NCI-H510A (cell line): ENCODE results near the gene CEPT1.
A peak's percentile ranks its signal among the peaks of the same experiment; 100 is the strongest.

Experiments
- DNase-seq: peaks from one replicate; lab custom pipeline; 2025; lab: John Stamatoyannopoulos, UW

Gene CEPT1

GRCh38 chr1:111192658-111193519 is 52.9 kb downstream of the CEPT1 start:
- no peak for DNase-seq

DNA sequence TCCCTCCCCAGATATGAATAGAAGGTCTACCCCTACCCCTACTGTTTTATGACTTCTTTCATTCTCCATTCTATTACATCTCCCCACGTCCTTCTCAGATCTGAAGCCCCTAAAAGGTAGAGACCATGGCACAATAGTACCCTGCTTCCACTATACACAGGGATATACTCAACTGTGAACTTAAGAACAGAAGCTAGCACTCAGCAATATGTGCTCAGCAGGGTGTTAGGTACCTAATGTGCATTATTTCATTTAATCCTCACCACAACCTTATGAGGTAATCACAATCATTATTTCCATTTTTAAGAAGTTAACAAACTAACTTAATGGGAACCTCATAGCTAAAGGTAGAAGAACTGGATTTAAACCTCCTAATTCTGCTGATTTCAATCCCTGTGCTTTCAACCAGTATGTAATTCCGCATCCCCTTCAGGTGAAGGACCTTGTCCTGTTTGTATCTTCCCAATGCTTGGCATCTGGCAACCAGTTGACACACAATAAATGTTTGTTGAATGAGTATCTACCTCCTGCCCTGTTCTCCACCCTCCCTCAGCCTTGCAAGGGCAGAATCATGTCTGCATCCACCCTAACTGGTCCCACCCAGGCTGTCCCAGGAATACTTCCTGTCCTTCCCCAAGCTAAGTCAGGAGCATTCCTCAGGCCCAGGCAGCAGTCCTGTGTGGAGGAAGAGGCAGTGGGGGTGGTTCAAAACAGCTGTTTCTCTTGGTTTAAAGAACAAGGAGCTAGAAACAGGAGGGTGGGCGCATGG is 53.9 kb downstream of the CEPT1 start:
- DNase-seq: no peak

DNA sequence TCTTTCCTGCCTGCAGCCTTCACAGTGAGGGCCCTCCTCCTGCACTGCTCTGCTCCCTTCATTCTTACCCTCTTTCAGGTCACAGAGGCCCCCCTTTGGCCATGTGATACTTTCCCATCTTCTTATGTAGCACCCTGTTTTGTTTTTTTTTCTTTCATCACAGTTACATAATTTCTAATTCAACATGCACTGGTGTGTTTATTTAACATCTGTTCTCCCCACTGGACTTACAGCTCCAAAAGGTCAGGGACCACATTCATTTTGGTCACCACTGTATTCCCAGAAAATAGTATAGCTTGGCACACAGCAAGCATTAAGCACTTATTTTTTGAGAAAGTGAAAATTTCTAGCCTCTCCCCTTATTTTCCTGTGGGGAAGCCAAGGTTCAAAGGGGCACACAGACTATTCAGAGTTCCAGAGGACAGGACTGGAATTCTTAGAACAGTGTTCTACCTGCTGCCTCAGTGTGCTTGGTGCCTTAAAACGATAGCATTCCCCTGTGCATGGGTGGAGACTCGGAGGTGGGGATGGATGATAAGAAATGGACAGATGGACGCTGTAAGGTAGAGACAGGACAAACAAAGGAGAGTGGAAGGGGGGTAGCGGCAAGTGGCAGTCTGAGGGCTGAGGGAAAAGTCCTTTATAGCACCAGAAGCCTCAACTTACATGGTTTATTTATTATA is 55.1 kb downstream of the CEPT1 start:
- DNase-seq: no peak

DNA sequence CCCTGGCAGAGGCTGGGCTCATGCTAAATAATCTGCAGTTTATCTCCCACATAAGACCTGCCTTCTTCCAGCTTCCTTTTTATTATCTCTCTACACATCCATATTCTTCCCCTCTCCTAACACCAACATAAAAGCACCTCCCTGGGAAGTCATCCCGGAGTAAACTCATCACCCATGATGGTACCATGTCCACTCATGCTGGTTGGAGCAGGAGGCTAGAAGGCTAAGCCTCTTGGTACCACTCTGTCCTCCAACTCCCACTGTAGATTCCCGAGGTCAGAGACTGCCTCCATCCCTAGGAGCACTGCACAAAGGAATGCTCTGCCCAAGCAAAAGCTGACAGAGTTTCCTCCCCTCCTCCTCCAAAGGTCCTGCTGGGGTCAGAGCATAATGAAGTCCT is 56.2 kb downstream of the CEPT1 start:
- DNase-seq: no peak

DNA sequence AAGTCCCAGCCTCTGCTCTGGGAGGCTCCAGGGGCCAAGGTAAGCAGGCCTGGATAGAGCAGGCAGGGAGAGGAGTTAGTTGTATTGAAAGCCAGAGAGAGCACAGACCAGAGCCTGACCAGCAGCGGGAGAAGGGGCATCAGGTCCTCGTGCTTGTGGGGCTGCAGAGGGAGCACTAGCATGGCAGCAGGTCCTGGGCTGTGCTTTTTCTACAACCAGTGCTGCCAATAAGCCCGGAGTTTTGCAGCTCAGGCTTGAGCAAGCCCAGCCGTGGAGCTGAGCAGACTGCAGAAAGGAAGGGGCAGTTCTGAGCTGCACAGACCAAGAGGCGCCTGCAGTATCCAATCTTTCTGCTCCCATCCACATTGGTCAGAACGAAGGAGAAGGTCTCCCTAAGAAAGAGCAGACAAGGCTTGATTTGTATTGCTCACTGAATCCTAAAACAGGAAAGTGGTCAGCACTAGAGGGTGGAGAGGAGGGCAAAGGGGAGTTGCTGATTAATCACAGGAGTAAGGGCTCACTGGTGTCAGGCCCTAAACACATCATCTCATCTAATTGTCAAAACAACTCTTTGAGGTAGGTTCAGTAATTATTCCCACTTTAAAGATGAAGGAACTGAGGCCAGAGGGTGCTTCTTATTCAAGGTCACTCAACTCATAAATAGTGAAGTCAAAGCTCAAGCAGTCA is 57.7 kb downstream of the CEPT1 start:
- no peak for DNase-seq

- no peak for DNase-seq
These were observed 58.8 kb downstream of the CEPT1 start for GRCh38 chr1:111198836-111199235.

GRCh38 chr1:111199329-111199728 is 59.3 kb downstream of the CEPT1 start:
- no peak for DNase-seq

DNA sequence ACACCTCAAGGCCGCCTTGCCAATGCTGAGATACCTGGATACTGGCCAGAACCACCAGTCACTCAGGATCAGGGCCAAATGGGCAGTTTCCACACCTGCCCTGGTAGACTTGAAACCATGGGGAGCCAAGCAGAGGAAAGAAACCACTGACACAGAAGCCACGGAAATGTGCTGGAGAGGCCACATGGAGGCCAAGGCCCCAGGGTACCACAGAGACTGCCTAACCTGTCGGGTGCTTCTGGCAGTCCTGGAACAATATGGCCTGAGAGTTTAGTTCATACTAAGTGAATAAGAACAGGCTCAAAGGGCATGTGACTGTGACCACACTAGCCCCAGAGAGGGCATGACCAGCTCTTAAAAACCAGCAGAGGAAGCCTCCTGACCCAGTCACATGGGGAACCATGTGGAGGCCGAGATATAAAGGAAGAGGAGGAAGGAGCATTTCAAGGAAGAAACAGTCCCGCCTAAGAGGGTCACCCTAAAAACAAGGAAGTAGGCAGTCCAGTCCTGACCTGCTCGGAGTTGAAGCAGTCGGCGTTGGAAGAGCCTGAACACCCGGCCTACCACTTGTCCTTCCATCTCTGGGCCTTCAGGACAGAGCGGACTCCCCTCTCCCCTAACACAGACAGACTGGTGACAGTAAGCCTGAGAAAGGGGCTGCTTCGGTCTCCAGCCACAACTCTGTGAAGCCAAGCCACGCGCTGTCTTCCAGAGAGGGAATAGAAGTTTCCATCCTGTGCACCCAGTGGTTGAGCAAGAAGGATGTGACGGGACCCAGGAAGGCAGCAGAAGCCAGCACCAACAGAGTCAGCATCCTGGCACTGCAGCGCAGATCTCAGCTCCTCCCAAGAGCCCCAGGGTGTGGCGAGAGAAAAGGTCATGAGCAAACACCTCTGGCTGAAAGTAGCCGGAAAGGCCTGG is 60.1 kb downstream of the CEPT1 start, which contains the start of gene DENND2D:
TSS of gene DENND2D (minus strand) at position 766 of the 921 bp plus-strand sequence. CDS start at position 579, 187 bp downstream.
- no peak for DNase-seq

- no peak for DNase-seq
These were observed 60.8 kb downstream of the CEPT1 start for GRCh38 chr1:111200802-111201161.

DNA sequence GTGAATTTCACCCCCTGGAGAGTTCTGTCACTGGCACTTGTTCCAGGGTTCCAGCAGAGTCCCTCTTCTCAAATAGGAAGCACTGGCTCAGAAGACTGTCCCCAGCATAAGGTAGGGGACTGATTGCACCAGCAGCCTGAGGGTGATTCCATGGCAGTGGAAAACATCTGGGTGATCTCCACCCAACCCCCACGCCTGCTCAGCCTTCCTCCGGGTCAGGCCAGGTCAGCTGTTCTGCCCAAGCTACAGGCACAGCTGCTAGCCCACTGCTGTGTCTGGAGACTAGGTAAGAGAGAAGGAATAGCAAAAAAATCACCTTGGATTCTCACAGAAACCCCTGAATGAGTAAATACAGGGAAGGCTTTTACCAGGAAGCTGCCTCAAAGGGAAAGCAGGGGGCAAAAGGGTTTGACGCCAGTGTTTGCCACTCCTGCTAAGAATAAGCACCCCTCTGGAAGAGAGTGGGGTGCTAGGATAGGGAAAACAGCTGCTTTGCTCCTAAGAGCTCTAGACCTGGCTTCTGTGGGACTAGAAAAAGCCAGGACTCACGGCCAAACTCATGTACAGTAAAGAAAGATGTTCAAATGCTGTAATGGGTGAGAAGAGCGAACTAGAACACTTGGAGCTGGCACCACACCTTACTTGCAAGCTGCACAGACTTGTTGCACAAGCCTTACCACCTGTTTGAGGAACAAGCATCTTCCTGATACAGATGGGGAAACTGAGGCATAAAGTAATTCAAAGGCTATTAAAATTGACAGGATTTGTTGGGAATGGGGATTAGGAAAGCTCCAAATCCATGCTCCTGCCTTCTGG is 61.5 kb downstream of the CEPT1 start:
- no peak for DNase-seq

GRCh38 chr1:111202366-111202706 is 62.3 kb downstream of the CEPT1 start:
- DNase-seq: no peak

DNA sequence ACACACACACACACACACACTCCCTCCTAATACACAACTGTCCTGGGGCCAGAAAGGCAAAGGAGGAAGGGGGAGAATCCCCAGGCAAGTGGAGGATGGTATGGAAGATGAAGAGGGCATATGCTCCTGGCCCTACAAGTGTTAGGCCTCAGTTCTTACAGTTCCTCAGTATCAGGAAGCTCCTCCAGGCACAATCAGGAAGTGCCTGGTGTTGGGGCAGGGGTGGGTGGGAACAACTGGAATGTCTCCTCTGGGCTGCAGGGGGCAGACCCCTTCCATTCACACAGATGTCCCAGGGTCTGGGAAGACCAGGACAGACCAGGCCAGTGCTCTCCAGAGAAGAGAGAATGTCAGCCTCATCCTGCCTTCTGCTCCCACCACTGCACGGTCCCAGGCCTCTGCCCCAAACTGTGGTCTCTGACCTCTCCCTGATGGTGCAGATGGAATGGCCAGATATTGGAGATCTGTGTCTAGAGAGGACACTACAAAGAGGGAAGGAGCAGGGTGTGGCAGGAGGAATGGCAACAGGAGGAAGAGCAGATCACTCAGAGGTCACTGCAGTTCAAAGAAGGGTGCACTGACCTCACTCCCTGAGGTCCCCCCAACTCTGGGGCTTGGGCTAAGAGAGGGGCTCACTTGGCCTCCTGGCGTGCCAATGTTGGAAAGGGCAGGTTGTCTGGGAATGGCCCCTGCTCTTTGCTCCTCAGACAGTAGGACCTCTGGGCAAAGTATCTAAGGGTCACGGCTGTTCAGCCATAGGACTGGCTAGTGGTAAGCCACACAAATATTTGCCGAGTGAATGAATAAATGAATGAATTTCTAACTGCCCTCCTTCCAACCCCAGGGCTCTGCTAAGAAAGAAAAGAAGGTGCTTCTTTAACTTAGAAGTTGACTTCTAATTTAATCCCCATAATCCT is 62.9 kb downstream of the CEPT1 start:
- DNase-seq: no peak

DNA sequence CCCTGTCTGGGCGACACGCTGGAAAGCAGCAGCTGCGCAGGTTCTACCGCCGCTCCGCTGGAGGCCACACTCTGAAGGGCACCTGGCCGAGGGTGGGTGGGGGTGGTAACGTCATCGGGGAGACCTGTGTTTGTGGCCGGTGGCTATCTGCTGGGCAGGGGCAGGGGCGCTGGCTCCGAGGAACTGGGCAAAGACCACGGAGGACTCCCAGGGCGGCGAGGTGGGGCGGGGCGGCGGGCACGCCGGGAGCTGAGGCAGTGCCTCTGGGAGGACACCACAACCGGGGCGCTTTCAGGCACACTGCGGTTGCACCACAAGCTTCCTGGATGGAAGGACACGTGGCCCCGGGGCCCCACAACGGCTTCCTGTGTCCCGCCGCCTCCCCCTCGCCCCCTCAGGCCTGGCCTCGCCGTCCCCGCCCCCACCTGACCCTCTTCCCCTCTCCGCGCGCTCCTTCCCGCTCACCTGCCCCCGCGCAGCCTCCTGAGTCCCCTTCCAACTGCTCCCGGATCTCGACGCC is 63.7 kb downstream of the CEPT1 start:
- peak; percentile 85 for DNase-seq

DNA sequence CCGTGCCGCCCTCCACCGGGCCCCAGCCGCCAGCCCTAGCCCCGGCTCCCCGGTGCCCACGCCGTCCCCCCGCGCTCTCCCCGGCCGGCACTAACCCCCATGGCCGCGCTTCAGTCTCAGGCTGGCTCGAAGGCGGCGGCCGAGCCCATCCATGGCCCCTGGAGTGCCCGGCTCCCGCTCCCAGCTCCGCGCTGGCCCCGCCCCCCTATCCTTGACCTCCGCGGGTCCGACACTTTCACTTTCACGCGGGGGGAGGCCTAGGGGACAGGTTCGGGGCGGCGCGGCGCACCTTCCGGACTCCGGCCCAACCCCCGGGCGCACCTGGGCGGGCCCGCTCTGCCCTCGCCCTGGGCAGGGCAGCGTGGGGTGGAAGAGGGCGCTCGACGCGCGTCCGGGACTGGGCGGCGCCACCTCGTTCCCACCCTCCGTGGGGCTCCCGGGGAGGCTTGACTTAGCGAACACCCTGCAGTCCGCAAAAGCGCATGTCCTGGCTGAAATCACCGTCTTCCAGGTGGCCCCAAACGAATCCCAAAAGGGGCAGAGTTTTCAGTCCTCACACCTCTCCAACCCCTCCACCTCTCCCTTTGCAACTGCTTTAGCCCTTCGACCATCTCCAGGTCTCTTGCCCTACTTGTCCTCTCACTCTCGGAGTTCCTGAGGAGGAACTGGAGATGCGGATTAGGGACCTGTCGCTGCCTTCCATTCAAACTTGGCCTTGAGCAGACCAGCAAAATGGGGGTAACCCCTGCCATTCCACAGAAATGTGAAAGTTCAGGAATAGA is 64.4 kb downstream of the CEPT1 start:
- peak; percentile 33 for DNase-seq

DNA sequence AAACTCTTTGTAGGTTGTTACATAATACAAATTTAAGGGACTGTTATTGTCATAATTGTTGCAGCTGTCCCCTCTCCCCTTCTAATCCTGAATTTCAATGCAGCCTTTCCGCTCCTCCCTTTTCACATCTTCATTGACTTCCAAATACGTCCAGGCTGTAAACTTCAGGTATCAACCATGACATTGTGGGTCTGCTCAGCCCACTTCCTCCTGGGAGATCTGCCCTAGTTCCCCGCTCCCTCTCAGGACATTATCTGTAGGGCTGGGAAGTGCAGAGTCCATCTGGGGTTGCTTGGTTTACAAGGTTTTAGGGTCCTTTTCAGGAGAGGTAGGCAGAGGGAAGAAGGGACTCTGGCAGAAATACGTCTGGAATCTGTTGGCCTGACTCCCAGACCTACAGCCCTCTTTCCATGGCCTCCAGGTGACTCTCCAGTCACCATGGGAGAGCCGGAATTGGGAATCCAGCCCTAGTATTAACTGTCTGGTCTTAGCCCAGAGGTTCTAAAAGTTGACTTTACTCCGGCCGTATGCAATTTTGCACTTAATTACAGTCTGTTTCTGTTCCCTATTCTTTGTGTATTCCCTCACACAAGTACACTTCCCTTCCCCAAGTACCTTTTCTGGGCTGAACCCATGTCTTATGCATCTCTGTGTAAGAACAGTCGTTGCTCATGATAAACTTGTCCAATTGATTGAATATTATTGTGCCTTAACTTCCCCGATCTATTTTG is 65.1 kb downstream of the CEPT1 start:
- no peak for DNase-seq

GRCh38 chr1:111205714-111206050 is 65.7 kb downstream of the CEPT1 start:
- no peak for DNase-seq

GRCh38 chr1:111208921-111209320 is 68.9 kb downstream of the CEPT1 start:
- no peak for DNase-seq

DNA sequence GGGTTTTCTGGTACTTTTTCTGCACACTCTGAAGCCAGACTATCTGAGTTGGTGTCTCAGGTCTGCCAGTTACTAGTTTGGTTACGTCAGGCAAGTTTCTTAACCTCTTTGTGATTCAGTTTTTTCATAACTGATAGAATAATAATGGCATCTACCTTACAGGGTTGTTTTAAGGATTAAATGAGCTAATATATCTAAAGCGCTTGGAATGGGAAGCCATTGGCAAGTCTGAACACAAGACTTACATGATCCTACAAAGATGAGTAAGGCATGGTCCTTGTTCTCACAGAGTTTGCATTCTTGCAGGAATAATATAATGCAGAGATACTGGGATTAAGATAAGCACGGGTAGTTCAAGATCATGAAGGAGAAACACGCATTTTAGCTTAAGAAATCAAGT is 69.6 kb downstream of the CEPT1 start:
- DNase-seq: no peak
